Measurements from ENCODE around the gene GCLC. TPM values are rescaled to one million over a fixed set of nuclear protein-coding genes. Genes with fewer than 3 reads are reported as not detected.

GCLC gene
- total and polyA plus RNA-seq, 10 of the 15 experiments (the other 5 are each of a cell fraction or from before 2014, with no cell fraction given), result 6.5 to 23.6 (median 12.5) TPM

DNA sequence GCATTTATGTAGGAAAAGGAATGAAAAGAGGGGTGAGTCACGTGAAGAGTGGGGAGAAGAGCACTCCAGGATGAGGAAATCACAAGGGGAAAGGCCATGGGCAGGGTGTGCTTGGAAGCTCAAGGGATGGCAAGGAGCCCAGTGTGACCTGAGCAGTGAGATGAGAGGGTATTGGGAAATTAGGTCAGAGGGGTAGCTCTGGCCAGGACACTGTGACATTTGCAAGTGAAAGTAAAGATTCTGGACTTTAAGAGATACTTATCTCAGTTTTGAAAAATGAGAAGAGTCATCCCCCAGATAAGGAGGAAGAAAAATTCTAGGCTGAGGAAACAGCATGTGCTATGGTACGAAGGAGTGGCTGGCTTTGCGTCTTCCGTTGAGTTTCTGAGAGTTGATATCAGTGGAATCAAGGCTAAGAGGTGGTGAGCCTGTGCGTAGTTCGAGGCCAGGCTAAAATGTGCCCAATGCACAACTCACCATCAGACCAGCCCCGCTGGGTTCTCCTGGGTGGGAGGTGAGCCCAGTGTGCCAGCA, 79.9 kb downstream of the GCLC start:
- TF ChIP-seq, protein P1, sequence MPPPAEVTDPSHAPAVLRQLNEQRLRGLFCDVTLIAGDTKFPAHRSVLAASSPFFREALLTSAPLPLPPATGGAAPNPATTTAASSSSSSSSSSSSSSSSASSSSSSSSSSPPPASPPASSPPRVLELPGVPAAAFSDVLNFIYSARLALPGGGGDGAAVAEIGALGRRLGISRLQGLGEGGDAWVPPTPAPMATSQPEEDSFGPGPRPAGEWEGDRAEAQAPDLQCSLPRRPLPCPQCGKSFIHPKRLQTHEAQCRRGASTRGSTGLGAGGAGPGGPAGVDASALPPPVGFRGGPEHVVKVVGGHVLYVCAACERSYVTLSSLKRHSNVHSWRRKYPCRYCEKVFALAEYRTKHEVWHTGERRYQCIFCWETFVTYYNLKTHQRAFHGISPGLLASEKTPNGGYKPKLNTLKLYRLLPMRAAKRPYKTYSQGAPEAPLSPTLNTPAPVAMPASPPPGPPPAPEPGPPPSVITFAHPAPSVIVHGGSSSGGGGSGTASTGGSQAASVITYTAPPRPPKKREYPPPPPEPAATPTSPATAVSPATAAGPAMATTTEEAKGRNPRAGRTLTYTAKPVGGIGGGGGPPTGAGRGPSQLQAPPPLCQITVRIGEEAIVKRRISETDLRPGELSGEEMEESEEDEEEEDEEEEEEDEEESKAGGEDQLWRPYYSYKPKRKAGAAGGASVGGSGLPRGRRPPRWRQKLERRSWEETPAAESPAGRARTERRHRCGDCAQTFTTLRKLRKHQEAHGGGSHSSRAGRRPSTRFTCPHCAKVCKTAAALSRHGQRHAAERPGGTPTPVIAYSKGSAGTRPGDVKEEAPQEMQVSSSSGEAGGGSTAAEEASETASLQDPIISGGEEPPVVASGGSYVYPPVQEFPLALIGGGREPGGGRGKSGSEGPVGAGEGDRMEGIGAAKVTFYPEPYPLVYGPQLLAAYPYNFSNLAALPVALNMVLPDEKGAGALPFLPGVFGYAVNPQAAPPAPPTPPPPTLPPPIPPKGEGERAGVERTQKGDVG (CRISPR knock-in tag; IDR thresholded peaks at IDR 0.05), result no peak
- TF ChIP-seq ZNF207 (IDR thresholded peaks at IDR 0.05; ENCODE audit: borderline replicate concordance), result no peak
- TF ChIP-seq RBBP5 (conservative IDR thresholded peaks at IDR 0.05), result no peak
- TF ChIP-seq, protein P2, sequence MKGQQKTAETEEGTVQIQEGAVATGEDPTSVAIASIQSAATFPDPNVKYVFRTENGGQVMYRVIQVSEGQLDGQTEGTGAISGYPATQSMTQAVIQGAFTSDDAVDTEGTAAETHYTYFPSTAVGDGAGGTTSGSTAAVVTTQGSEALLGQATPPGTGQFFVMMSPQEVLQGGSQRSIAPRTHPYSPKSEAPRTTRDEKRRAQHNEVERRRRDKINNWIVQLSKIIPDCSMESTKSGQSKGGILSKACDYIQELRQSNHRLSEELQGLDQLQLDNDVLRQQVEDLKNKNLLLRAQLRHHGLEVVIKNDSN (IDR thresholded peaks at IDR 0.05; ENCODE audit: borderline replicate concordance, extremely low read length, insufficient read depth, low read depth, low read length), result no peak
- TF ChIP-seq MEF2A (IDR thresholded peaks at IDR 0.05; ENCODE audit: insufficient read depth, low read depth, low read length), result no peak
- TF ChIP-seq ZNF622 (IDR thresholded peaks at IDR 0.05), result no peak
- no peak for TF ChIP-seq RAD21 (IDR thresholded peaks at IDR 0.05; ENCODE audit: insufficient read depth, low read depth, low read length)
- TF ChIP-seq, protein P3, sequence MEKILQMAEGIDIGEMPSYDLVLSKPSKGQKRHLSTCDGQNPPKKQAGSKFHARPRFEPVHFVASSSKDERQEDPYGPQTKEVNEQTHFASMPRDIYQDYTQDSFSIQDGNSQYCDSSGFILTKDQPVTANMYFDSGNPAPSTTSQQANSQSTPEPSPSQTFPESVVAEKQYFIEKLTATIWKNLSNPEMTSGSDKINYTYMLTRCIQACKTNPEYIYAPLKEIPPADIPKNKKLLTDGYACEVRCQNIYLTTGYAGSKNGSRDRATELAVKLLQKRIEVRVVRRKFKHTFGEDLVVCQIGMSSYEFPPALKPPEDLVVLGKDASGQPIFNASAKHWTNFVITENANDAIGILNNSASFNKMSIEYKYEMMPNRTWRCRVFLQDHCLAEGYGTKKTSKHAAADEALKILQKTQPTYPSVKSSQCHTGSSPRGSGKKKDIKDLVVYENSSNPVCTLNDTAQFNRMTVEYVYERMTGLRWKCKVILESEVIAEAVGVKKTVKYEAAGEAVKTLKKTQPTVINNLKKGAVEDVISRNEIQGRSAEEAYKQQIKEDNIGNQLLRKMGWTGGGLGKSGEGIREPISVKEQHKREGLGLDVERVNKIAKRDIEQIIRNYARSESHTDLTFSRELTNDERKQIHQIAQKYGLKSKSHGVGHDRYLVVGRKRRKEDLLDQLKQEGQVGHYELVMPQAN (conservative IDR thresholded peaks at IDR 0.05), result no peak
- in situ Hi-C loops (cut with MboI), result no loop called here
- Histone ChIP-seq H4K20me1 (ENCODE audit: control insufficient read depth, insufficient read depth) (no peaks in the 10 kb centered on the region), H3K4me2 (ENCODE audit: control insufficient read depth, insufficient read depth) (no peak overlapping the region), H3K36me3 (ENCODE audit: control insufficient read depth in 2 of 2, insufficient read depth in 2 of 2, low read length in 1 of 2) (no peaks in the 10 kb centered on the region), H3K9ac (ENCODE audit: control insufficient read depth, insufficient read depth, low read length) (no peak overlapping the region), H3K4me1 (ENCODE audit: control insufficient read depth, insufficient read depth, low read length) (no peaks in the 10 kb centered on the region), H3K79me2 (ENCODE audit: control insufficient read depth, insufficient read depth, low read length) (no peaks in the 10 kb centered on the region), H3K27ac (ENCODE audit: control insufficient read depth, insufficient read depth) (no peak overlapping the region), H3K4me3 (no peak overlapping the region), H2AFZ (ENCODE audit: control insufficient read depth, low read depth, low read length) (no peak overlapping the region), H3K9me3 (replicated peaks; ENCODE audit: control insufficient read depth, insufficient read depth, low read length) (no peaks in the 10 kb centered on the region), H3K27me3 (replicated peaks in 1 of 2; ENCODE audit: control insufficient read depth in 2 of 2, insufficient read depth in 2 of 2, low read length in 1 of 2) (no peaks in the 10 kb centered on the region)
- ATAC-seq, result no peak
- BruUV-seq (replicated peaks), result no TSS peak
- 76% methylated on average over 7 of the region's 7 CpGs for WGBS (ENCODE audit: insufficient coverage, insufficient replicate concordance, low lambda C conversion rate, missing lambda C conversion rate)
- no peak for DNase-seq (ENCODE audit: low read depth, low spot score)
- ChIA-PET SMC1A (ENCODE audit: uncharacterized antibody, unreplicated experiment) (interaction anchor here (0.6 to 12.5 kb wide), 2 partner anchors 13 to 321 kb away, joined by 3 to 194 read pairs; no protein-coding TSS in a partner anchor), CTCF (interaction anchor here (1.6 kb wide), 1 partner anchor 12 kb away, joined by 3 read pairs; no protein-coding TSS in a partner anchor), RAD21 (ENCODE audit: unreplicated experiment) (no interaction called here), POLR2A (interaction anchor here (1.0 kb wide), 1 partner anchor 37 kb away, joined by 3 read pairs; no protein-coding TSS in a partner anchor)
- no peak for FAIRE-seq
- intact Hi-C loops (cut with micrococcal nuclease; ENCODE audit: unreplicated experiment), result loop anchor here (5.0 kb wide), 1 partner anchor 38 kb away; no protein-coding TSS in a partner anchor

Measured in GM12878 (cell line).